IMR-90 (cell line): Measurements from ENCODE around the gene BGLAP. TPM values are rescaled to one million over a fixed set of nuclear protein-coding genes. Genes with fewer than 3 reads are reported as not detected.
A peak's percentile ranks its signal among the peaks of the same experiment; 100 is the strongest.

Experiments
- ATAC-seq: fragments of 200-7000 bp; cut with Tn5 transposase; 2 replicates; pipeline ENCODE4 v1.9.1; 2020; ENCODE audit warnings: low read depth, mild to moderate bottlenecking, moderate library complexity
- BruUV-seq: library from RNA; stranded (reverse); fragments of 400-500 nt; replicated peaks from 2 replicates; lab custom pipeline; 2021; lab: Mats Ljungman, UMichigan
- CTCF ChIA-PET: fragments of 300-600 bp; formaldehyde crosslinking; extraction: SDS; loops from one replicate; lab custom pipeline; 2021; ENCODE audit warnings: antibody characterized with exemption; lab: Yijun Ruan, JAX
- POLR2A ChIA-PET: fragments of 300-600 bp; sonication (Branson Sonifier 250); formaldehyde crosslinking; loops from one replicate; lab custom pipeline; 2022; ENCODE audit warnings: antibody characterized with exemption; ENCODE audit not compliant: unreplicated experiment; lab: Charles Lee
- DNase-seq: peaks from one replicate; pipeline ENCODE4 v3.0.0; 2013
- H2AFZ ChIP-seq: replicated peaks from 2 replicates; pipeline ENCODE3; 2013; ENCODE audit warnings: low read length, mild to moderate bottlenecking; ENCODE audit not compliant: poor library complexity
- H2AK5ac ChIP-seq: 2 replicates; pipeline ENCODE4 v1.6.1; 2013; ENCODE audit warnings: low read depth, low read length, inconsistent platforms
- H2AK9ac ChIP-seq: replicated peaks from 2 replicates; pipeline ENCODE3; 2013; ENCODE audit warnings: mild to moderate bottlenecking, low read depth, low read length, moderate library complexity; ENCODE audit not compliant: poor library complexity
- H2BK120ac ChIP-seq: 2 replicates; pipeline ENCODE4 v1.6.1; 2013; ENCODE audit warnings: low read depth, low read length, inconsistent platforms
- H2BK15ac ChIP-seq: 3 replicates; pipeline ENCODE4 v1.6.1; 2013; ENCODE audit warnings: low read depth, low read length, inconsistent platforms
- H2BK20ac ChIP-seq: 2 replicates; pipeline ENCODE4 v1.6.1; 2013; ENCODE audit warnings: low read depth, mild to moderate bottlenecking, inconsistent platforms, low read length, moderate library complexity
- H2BK5ac ChIP-seq: 2 replicates; pipeline ENCODE4 v1.6.1; 2013; ENCODE audit warnings: mild to moderate bottlenecking, low read depth, low read length, inconsistent platforms; ENCODE audit not compliant: poor library complexity, severe bottlenecking
- H3K14ac ChIP-seq: replicated peaks from 2 replicates; pipeline ENCODE4 v1.6.1; 2013; ENCODE audit warnings: low read depth, low read length, inconsistent platforms
- H3K18ac ChIP-seq: 2 replicates; pipeline ENCODE4 v1.6.1; 2013; ENCODE audit warnings: low read depth, low read length, control low read depth
- H3K23ac ChIP-seq: 2 replicates; pipeline ENCODE4 v1.6.1; 2013; ENCODE audit warnings: low read depth, low read length, inconsistent platforms
- H3K27ac ChIP-seq: 2 replicates; pipeline ENCODE4 v1.5.1; 2013; ENCODE audit warnings: mild to moderate bottlenecking, control low read depth, low read length; ENCODE audit not compliant: insufficient read depth
- H3K27me3 ChIP-seq: 2 replicates; pipeline ENCODE4 v1.6.1; 2013; ENCODE audit warnings: low read length; ENCODE audit not compliant: control insufficient read depth, insufficient read depth
- H3K36me3 ChIP-seq: 2 replicates; pipeline ENCODE4 v1.6.1; 2013; ENCODE audit warnings: low read length, mixed read lengths; ENCODE audit not compliant: control insufficient read depth, insufficient read depth
- H3K4ac ChIP-seq: 2 replicates; pipeline ENCODE4 v1.6.1; 2013; ENCODE audit warnings: low read depth, low read length, inconsistent platforms
- H3K4me1 ChIP-seq: 2 replicates; pipeline ENCODE4 v1.6.1; 2013; ENCODE audit warnings: low read length, mixed read lengths; ENCODE audit not compliant: control insufficient read depth, insufficient read depth
- H3K4me2 ChIP-seq: 2 replicates; pipeline ENCODE4 v1.6.1; 2013; ENCODE audit warnings: low read depth, mild to moderate bottlenecking, control low read depth, low read length, moderate library complexity
- H3K4me3 ChIP-seq: 2 replicates; pipeline ENCODE4 v1.5.1; 2013; ENCODE audit warnings: low read depth, mild to moderate bottlenecking, control low read depth, low read length, moderate library complexity; ENCODE audit not compliant: insufficient read depth
- H3K56ac ChIP-seq: 2 replicates; pipeline ENCODE4 v1.6.1; 2013; ENCODE audit warnings: low read length, inconsistent platforms; ENCODE audit not compliant: insufficient read depth; ENCODE audit errors: extremely low read depth
- H3K79me1 ChIP-seq, 2 experiments: 2 replicates each; pipeline ENCODE4 v1.6.1; 2013; ENCODE audit warnings: low read length in 2 of 2, inconsistent platforms in 1 of 2, low read depth in 1 of 2
- H3K9ac ChIP-seq: 2 replicates; pipeline ENCODE4 v1.6.1; 2013; ENCODE audit warnings: low read depth, low read length, control low read depth
- H3K9me1 ChIP-seq: 2 replicates; pipeline ENCODE4 v1.6.1; 2013; ENCODE audit warnings: low read length, inconsistent platforms; ENCODE audit not compliant: insufficient read depth
- H3K9me3 ChIP-seq: 2 replicates; pipeline ENCODE4 v1.6.1; 2013; ENCODE audit warnings: low read length; ENCODE audit not compliant: control insufficient read depth, insufficient read depth
- H4K20me1 ChIP-seq: 2 replicates; pipeline ENCODE4 v1.6.1; 2013; ENCODE audit warnings: low read length, inconsistent platforms; ENCODE audit not compliant: insufficient read depth
- H4K5ac ChIP-seq: 2 replicates; pipeline ENCODE4 v1.6.1; 2013; ENCODE audit warnings: mild to moderate bottlenecking, low read depth, low read length, control low read depth
- H4K8ac ChIP-seq, 2 experiments: 2 replicates each; pipeline ENCODE4 v1.6.1; 2013; ENCODE audit warnings: low read depth in 2 of 2, low read length in 2 of 2, control low read depth in 1 of 2, inconsistent platforms in 1 of 2
- H4K91ac ChIP-seq: 2 replicates; pipeline ENCODE4 v1.6.1; 2013; ENCODE audit warnings: low read depth, low read length, inconsistent platforms; ENCODE audit not compliant: insufficient read depth
- NFE2L2 ChIP-seq: fragments of 150-350 bp; IDR thresholded peaks from 2 replicates; pipeline ENCODE4 v1.6.1; 2016; ENCODE audit warnings: low read depth, mild to moderate bottlenecking, low read length
- POLR2A ChIP-seq: IDR thresholded peaks from 2 replicates; pipeline ENCODE4 v1.6.1; 2012; ENCODE audit warnings: mild to moderate bottlenecking, low read depth, low read length
- RAD21 ChIP-seq: IDR thresholded peaks from 2 replicates; pipeline ENCODE4 v1.6.1; 2012; ENCODE audit warnings: low read length, improper control_type of control experiment
- RCOR1 ChIP-seq: IDR thresholded peaks from 2 replicates; pipeline ENCODE4 v1.6.1; 2012; ENCODE audit warnings: mild to moderate bottlenecking, low read length, improper control_type of control experiment; ENCODE audit not compliant: insufficient replicate concordance
- dilution Hi-C: fragments of 300-500 bp; cut with HindIII; formaldehyde crosslinking; loops from one replicate; pipeline ENCODE4 v1.14.3; 2018; ENCODE audit warnings: low sequenced_read_pairs; ENCODE audit not compliant: unreplicated experiment
- in situ Hi-C: fragments of 300-500 bp; cut with MboI; formaldehyde crosslinking; loops from 3 replicates; pipeline ENCODE4 v1.14.3; 2019; ENCODE audit warnings: low sequenced_read_pairs, inconsistent platforms, mixed read lengths
- intact Hi-C: fragments of 100-400 bp; cut with micrococcal nuclease; formaldehyde crosslinking; loops from 2 replicates; pipeline ENCODE4 v1.10.0; 2022
- polyA plus RNA-seq, 3 experiments: library from polyadenylated mRNA; depleted of rRNA; stranded (reverse); fragments of >200 nt; gene quantifications; 2 replicates each; pipeline ENCODE4 v1.2.3, GENCODE V29; 2012; ENCODE audit warnings: low replicate concordance in 1 of 3
- total RNA-seq: library from RNA; depleted of rRNA; stranded (reverse); fragments of >200 nt; gene quantifications from 2 replicates; pipeline ENCODE4 v1.2.3, GENCODE V29; 2012

BGLAP gene
- total and polyA plus RNA-seq, 2 of the 4 experiments (the other 2 are of a cell fraction), result 0.67 TPM; not detected in 1

- in situ Hi-C loops, result no loop called here
- H2BK120ac ChIP-seq, result no peak overlapping the region
- H3K27me3 ChIP-seq, result no peaks in the 10 kb centered on the region
- no peak overlapping the region for H4K8ac ChIP-seq
- H3K79me1 ChIP-seq, result peaks cover 17 to 75% of the 10 kb centered on the region in 2 experiments; a peak in 3 of 4 replicates
- no peak overlapping the region for H4K91ac ChIP-seq
- POLR2A ChIA-PET, result interaction anchor here (1.5 kb wide), 1 partner anchor 10 kb away, joined by 3 read pairs; the partner anchor contains the start of gene PMF1
- H3K9ac ChIP-seq, result no peak overlapping the region
- ATAC-seq, result peak; percentile 56
- H2BK20ac ChIP-seq, result no peak overlapping the region
- no peak overlapping the region for H3K23ac ChIP-seq
- H3K18ac ChIP-seq, result no peak overlapping the region
- no peak overlapping the region for H2AK5ac ChIP-seq
- intact Hi-C loops, result no loop called here
- peaks cover 3% of the 10 kb centered on the region for H3K4me1 ChIP-seq
- H2BK5ac ChIP-seq, result no peak overlapping the region
- no peak overlapping the region for H2AK9ac ChIP-seq
- H3K4me3 ChIP-seq, result no peak overlapping the region
- BruUV-seq, result no TSS peak
- no peak overlapping the region for H3K4me2 ChIP-seq
- peaks cover 17% of the 10 kb centered on the region for H3K36me3 ChIP-seq
- H3K56ac ChIP-seq, result no peak overlapping the region
- TF ChIP-seq POLR2A, result no peak
- no peak for TF ChIP-seq NFE2L2
- TF ChIP-seq RCOR1, result no peak
- no peak for TF ChIP-seq RAD21
- DNase-seq, result peak; percentile 58
- H3K9me3 ChIP-seq, result no peaks in the 10 kb centered on the region
- H3K14ac ChIP-seq, result no peak overlapping the region
- H2BK15ac ChIP-seq, result no peak overlapping the region
- CTCF ChIA-PET, result no interaction called here
- peaks cover 11% of the 10 kb centered on the region for H3K9me1 ChIP-seq
- no peak overlapping the region for H2AFZ ChIP-seq
- no peak overlapping the region for H4K5ac ChIP-seq
- dilution Hi-C loops, result no loop called here
- H3K27ac ChIP-seq, result no peak overlapping the region
- peaks cover 13% of the 10 kb centered on the region; the same call in 1 of the 2 replicates for H4K20me1 ChIP-seq
- H3K4ac ChIP-seq, result no peak overlapping the region
Measured at GRCh38 chr1:156203331-156203730, 38.7 kb upstream of the BGLAP start.
